ENCODE measurements around the gene DNAH1. TPM values are rescaled to one million over a fixed set of nuclear protein-coding genes. Genes with fewer than 3 reads are reported as not detected.

DNAH1 gene
- total RNA-seq, 1 experiment from 2014 or later: 5.5 TPM

- ChIA-PET CTCF (no interaction called here), POLR2A (no interaction called here), RAD21 (ENCODE audit: low non-redundant PET in 1 of 2, low total read pairs in 2 of 2, uncharacterized antibody in 2 of 2, unreplicated experiment in 2 of 2) (no interaction called here)
- Histone ChIP-seq H3K9me2 (ENCODE audit: insufficient read depth) (no peaks in the 10 kb centered on the region), H3K4me1 (ENCODE audit: control insufficient read depth in 1 of 2, insufficient read depth in 2 of 2, low read length in 2 of 2) (no peaks in the 10 kb centered on the region), H3K9me3 (ENCODE audit: control insufficient read depth in 1 of 2, insufficient read depth in 1 of 2, low read depth in 1 of 2, low read length in 2 of 2) (no peaks in the 10 kb centered on the region), H3K27me3 (ENCODE audit: insufficient read depth, low read length) (no peaks in the 10 kb centered on the region), H3K27ac (ENCODE audit: low read depth, low read length) (no peak overlapping the region), H3K36me3 (ENCODE audit: control insufficient read depth in 1 of 2, insufficient read depth in 2 of 2, low read length in 2 of 2) (no peaks in the 10 kb centered on the region), H2AFZ (ENCODE audit: low read depth, low read length, poor library complexity, severe bottlenecking) (no peak overlapping the region), H3K4me3 (replicated peaks in 1 of 2; ENCODE audit: low read depth in 1 of 2, low read length in 2 of 2) (no peak overlapping the region), H4K20me1 (ENCODE audit: insufficient read depth) (no peaks in the 10 kb centered on the region), H3K9ac (ENCODE audit: low read length) (no peak overlapping the region), H3K79me2 (ENCODE audit: insufficient read depth, low read length) (no peaks in the 10 kb centered on the region), H3K4me2 (ENCODE audit: low read length) (no peak overlapping the region)
- TF ChIP-seq SP1 (IDR thresholded peaks at IDR 0.05; ENCODE audit: low read depth): no peak
- TF ChIP-seq CEBPB (IDR thresholded peaks at IDR 0.05; ENCODE audit: low read depth): no peak
- TF ChIP-seq, protein P1, sequence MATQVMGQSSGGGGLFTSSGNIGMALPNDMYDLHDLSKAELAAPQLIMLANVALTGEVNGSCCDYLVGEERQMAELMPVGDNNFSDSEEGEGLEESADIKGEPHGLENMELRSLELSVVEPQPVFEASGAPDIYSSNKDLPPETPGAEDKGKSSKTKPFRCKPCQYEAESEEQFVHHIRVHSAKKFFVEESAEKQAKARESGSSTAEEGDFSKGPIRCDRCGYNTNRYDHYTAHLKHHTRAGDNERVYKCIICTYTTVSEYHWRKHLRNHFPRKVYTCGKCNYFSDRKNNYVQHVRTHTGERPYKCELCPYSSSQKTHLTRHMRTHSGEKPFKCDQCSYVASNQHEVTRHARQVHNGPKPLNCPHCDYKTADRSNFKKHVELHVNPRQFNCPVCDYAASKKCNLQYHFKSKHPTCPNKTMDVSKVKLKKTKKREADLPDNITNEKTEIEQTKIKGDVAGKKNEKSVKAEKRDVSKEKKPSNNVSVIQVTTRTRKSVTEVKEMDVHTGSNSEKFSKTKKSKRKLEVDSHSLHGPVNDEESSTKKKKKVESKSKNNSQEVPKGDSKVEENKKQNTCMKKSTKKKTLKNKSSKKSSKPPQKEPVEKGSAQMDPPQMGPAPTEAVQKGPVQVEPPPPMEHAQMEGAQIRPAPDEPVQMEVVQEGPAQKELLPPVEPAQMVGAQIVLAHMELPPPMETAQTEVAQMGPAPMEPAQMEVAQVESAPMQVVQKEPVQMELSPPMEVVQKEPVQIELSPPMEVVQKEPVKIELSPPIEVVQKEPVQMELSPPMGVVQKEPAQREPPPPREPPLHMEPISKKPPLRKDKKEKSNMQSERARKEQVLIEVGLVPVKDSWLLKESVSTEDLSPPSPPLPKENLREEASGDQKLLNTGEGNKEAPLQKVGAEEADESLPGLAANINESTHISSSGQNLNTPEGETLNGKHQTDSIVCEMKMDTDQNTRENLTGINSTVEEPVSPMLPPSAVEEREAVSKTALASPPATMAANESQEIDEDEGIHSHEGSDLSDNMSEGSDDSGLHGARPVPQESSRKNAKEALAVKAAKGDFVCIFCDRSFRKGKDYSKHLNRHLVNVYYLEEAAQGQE (IDR thresholded peaks at IDR 0.05; ENCODE audit: low read depth): no peak
- TF ChIP-seq SRF (IDR thresholded peaks at IDR 0.05; ENCODE audit: low read depth): no peak
- no peak for TF ChIP-seq EZH2phosphoT487 (IDR thresholded peaks at IDR 0.05; ENCODE audit: borderline replicate concordance)
- no peak for TF ChIP-seq RAD21 (IDR thresholded peaks at IDR 0.05; ENCODE audit: low read depth)
- no peak for TF ChIP-seq SIN3A (IDR thresholded peaks at IDR 0.05; ENCODE audit: low read depth)
- no peak for TF ChIP-seq YY1 (IDR thresholded peaks at IDR 0.05; ENCODE audit: extremely low read depth, insufficient replicate concordance, low read depth, low read length)
- TF ChIP-seq POLR2AphosphoS5 (IDR thresholded peaks at IDR 0.05; ENCODE audit: low read depth, low read length): no peak
- no peak for TF ChIP-seq ELF1 (IDR thresholded peaks at IDR 0.05; ENCODE audit: borderline replicate concordance, low read depth)
- TF ChIP-seq, protein P2, sequence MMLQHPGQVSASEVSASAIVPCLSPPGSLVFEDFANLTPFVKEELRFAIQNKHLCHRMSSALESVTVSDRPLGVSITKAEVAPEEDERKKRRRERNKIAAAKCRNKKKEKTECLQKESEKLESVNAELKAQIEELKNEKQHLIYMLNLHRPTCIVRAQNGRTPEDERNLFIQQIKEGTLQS (IDR thresholded peaks at IDR 0.05): no peak
- no peak for TF ChIP-seq CBX3 (IDR thresholded peaks at IDR 0.05; ENCODE audit: low read depth)
- TF ChIP-seq JUND (IDR thresholded peaks at IDR 0.05): no peak
- TF ChIP-seq ZNF274 (IDR thresholded peaks at IDR 0.05; ENCODE audit: low read depth, low read length): no peak
- TF ChIP-seq TCF7L2 (IDR thresholded peaks at IDR 0.05; ENCODE audit: borderline replicate concordance, extremely low read depth, insufficient read depth, insufficient read length): no peak
- TF ChIP-seq EGR1 (IDR thresholded peaks at IDR 0.05; ENCODE audit: low read depth): no peak
- intact Hi-C loops (cut with micrococcal nuclease): no loop called here
- DNase-seq (ENCODE audit: low read depth, low spot score): no peak
- BruUV-seq (replicated peaks): no TSS peak
- no peak for ATAC-seq
Observed at GRCh38 chr3:52435246-52436101, 119.4 kb downstream of the DNAH1 start.
